ENCODE data around the gene DCDC1.
A peak's percentile ranks its signal among the peaks of the same experiment; 100 is the strongest.

Gene DCDC1

DNA sequence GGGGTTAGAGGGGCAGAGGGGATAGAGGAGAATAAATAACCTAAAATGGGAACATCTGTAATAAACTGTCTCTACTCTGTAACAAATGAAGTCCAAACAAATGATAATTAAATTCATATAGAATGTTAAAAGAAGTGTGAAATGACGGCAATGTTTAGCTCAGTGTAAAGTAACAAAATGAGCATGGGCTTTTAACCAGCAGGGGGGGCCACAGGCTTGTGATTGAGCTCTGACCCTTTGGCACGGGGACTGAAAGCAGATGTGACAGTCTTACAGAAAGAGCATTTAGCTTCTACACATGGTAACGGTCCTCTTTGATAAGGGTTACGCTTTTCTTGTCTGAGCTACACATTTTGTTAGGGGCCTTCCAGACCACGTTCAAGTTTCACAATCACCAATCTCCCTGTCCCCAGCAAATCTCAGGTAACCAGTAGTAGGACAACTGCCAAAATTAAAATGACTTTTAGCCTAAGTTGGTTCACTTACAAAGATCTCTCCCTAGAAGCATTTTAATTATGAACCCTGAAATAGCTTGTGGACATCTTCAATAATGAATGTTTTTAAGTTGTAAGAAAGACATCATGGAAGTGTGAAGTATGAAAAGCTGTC lies 262.5 kb downstream of the DCDC1 start:
- no peak overlapping the region for H3K27ac ChIP-seq
- TF ChIP-seq, protein P1, sequence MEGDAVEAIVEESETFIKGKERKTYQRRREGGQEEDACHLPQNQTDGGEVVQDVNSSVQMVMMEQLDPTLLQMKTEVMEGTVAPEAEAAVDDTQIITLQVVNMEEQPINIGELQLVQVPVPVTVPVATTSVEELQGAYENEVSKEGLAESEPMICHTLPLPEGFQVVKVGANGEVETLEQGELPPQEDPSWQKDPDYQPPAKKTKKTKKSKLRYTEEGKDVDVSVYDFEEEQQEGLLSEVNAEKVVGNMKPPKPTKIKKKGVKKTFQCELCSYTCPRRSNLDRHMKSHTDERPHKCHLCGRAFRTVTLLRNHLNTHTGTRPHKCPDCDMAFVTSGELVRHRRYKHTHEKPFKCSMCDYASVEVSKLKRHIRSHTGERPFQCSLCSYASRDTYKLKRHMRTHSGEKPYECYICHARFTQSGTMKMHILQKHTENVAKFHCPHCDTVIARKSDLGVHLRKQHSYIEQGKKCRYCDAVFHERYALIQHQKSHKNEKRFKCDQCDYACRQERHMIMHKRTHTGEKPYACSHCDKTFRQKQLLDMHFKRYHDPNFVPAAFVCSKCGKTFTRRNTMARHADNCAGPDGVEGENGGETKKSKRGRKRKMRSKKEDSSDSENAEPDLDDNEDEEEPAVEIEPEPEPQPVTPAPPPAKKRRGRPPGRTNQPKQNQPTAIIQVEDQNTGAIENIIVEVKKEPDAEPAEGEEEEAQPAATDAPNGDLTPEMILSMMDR (conservative IDR thresholded peaks at IDR 0.05; ENCODE audit: low read depth, low read length): peak; percentile 85
- H2AFZ ChIP-seq (ENCODE audit: low read depth): no peak overlapping the region
- no peaks in the 10 kb centered on the region for H3K4me1 ChIP-seq (ENCODE audit: low read depth, poor library complexity, severe bottlenecking)
- H3K4me2 ChIP-seq: no peak overlapping the region
- H3K4me3 ChIP-seq (IDR thresholded peaks at IDR 0.05; ENCODE audit: insufficient read depth, low read depth, low read length): no peak overlapping the region
- H3K79me2 ChIP-seq (ENCODE audit: insufficient read depth, low read depth): no peaks in the 10 kb centered on the region
- no peaks in the 10 kb centered on the region for H4K20me1 ChIP-seq (ENCODE audit: insufficient read depth)
- H3K36me3 ChIP-seq (ENCODE audit: insufficient read depth): no peaks in the 10 kb centered on the region
- H3K27me3 ChIP-seq (ENCODE audit: insufficient read depth, low read depth): no peaks in the 10 kb centered on the region
- H3K9ac ChIP-seq: no peak overlapping the region

DNA sequence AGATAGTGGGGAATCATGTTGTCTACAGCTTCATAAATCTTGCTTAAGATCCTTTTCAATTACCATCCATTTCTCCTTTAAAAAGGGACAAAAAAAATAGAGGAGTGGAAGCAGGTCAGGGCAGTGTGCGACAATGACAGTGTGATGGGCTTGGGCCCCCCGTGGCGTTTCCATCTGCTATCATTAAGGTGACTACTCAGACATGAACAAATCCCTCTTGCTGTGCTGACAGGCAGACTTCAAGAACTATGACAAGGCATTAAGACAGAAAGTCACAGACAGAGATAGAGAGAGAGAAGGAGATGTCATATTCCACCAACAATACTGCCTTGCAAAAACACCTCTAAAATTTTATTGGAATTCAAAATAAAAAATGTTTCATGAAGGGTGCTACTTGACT lies 263.2 kb downstream of the DCDC1 start:
- TF ChIP-seq, protein P1 (conservative IDR thresholded peaks at IDR 0.05; ENCODE audit: low read depth, low read length): no peak
- Histone ChIP-seq H3K27me3 (ENCODE audit: insufficient read depth, low read depth) (no peaks in the 10 kb centered on the region), H3K4me3 (IDR thresholded peaks at IDR 0.05; ENCODE audit: insufficient read depth, low read depth, low read length) (no peak overlapping the region), H3K4me2 (no peak overlapping the region), H3K4me1 (ENCODE audit: low read depth, poor library complexity, severe bottlenecking) (no peaks in the 10 kb centered on the region), H2AFZ (ENCODE audit: low read depth) (no peak overlapping the region), H3K79me2 (ENCODE audit: insufficient read depth, low read depth) (no peaks in the 10 kb centered on the region), H3K36me3 (ENCODE audit: insufficient read depth) (no peaks in the 10 kb centered on the region), H4K20me1 (ENCODE audit: insufficient read depth) (no peaks in the 10 kb centered on the region), H3K27ac (no peak overlapping the region), H3K9ac (no peak overlapping the region)

DNA sequence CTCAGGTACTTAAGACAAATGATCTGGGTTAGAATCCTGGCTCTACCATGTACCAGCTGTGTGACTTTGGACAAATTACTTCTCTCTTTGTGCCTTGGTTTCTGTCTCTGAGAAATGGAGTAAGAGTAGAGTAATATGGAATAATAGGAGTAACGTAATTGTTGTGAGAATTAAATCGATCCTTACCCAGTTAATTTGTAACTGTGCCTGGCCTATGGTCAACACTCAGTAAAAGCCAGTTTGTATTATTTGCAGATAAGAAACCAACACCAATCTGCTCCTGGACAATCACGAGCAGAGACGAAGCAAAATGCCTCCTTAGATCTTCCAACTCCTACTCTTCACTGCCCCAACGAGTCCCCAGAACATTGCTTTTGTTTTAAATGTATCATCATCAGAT lies 266.7 kb downstream of the DCDC1 start:
- TF ChIP-seq, protein P1 (conservative IDR thresholded peaks at IDR 0.05; ENCODE audit: low read depth, low read length): no peak
- no peak overlapping the region for H3K4me2 ChIP-seq
- H3K4me3 ChIP-seq (IDR thresholded peaks at IDR 0.05; ENCODE audit: insufficient read depth, low read depth, low read length): no peak overlapping the region
- no peaks in the 10 kb centered on the region for H3K79me2 ChIP-seq (ENCODE audit: insufficient read depth, low read depth)
- H2AFZ ChIP-seq (ENCODE audit: low read depth): no peak overlapping the region
- H3K9ac ChIP-seq: no peak overlapping the region
- no peaks in the 10 kb centered on the region for H4K20me1 ChIP-seq (ENCODE audit: insufficient read depth)
- no peak overlapping the region for H3K27ac ChIP-seq
- H3K4me1 ChIP-seq (ENCODE audit: low read depth, poor library complexity, severe bottlenecking): no peaks in the 10 kb centered on the region
- no peaks in the 10 kb centered on the region for H3K27me3 ChIP-seq (ENCODE audit: insufficient read depth, low read depth)
- no peaks in the 10 kb centered on the region for H3K36me3 ChIP-seq (ENCODE audit: insufficient read depth)

DNA sequence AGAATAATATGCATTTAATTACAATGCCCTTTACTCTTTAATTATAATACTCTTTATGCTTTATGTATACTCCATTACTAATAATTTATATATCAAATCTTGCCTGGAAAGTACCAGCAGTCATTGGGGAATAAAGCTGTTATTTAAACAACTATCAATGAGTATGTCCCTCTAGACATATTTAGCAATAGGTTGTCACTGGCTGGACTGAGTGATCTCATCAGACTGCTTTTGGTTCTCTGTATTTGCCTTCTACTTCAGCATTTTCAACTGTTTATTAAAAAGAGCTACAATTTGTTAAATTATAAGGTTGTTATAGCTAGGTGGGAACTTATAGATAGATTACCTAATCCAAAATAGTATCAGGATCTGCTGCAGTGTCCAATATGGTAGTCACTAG lies 267.2 kb downstream of the DCDC1 start:
- Histone ChIP-seq H3K36me3 (ENCODE audit: insufficient read depth) (no peaks in the 10 kb centered on the region), H3K4me2 (no peak overlapping the region), H2AFZ (ENCODE audit: low read depth) (no peak overlapping the region), H3K79me2 (ENCODE audit: insufficient read depth, low read depth) (no peaks in the 10 kb centered on the region), H3K27me3 (ENCODE audit: insufficient read depth, low read depth) (no peaks in the 10 kb centered on the region), H3K4me3 (IDR thresholded peaks at IDR 0.05; ENCODE audit: insufficient read depth, low read depth, low read length) (no peak overlapping the region), H3K9ac (no peak overlapping the region), H3K27ac (no peak overlapping the region), H4K20me1 (ENCODE audit: insufficient read depth) (no peaks in the 10 kb centered on the region), H3K4me1 (ENCODE audit: low read depth, poor library complexity, severe bottlenecking) (no peaks in the 10 kb centered on the region)
- TF ChIP-seq, protein P1 (conservative IDR thresholded peaks at IDR 0.05; ENCODE audit: low read depth, low read length): no peak

All from KMS-11 (cell line).